SH-SY5Y (cell line): ENCODE data around the gene KCNQ5.

Experiments
- GATA2 ChIP-seq: IDR thresholded peaks from 2 replicates; pipeline ENCODE4 v1.6.1; 2011; ENCODE audit warnings: mild to moderate bottlenecking, low read depth, low read length
- GATA3 ChIP-seq: IDR thresholded peaks from 2 replicates; pipeline ENCODE4 v1.6.1; 2011; ENCODE audit warnings: low read depth, mild to moderate bottlenecking, low read length, moderate library complexity

KCNQ5 gene

DNA sequence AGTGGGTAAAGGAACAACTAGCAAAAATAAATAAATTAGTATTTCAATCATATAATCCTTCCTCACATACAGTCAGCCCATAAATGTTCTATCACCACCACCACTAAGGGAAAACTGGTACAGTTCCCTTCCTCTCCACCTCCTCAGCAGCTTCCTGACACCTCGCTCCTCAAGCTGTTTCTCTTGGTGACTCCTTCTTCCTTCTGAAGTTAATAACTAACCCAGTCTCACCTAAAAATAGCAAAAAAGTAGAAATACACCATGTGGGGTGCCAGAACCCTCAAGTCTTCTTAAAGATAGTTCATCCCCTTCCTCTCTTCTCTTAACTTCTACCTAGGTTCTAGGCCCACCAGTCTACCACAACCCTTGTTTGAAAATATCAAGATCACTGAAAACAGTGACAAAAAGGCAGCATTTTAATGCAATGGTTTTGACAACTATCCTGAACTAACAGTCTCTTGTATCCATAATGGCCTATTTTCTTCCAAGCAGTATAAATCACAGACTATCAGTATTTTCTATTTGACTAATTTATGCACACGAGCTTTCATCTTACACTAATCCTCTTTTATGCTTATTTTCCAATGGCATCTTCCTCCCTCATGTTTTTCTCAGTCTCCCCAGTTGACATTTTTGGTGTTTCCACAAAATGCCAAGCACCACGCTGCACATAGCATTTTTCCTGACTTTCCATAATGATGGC is 518.0 kb downstream of the KCNQ5 start:
- TF ChIP-seq GATA3 (no peak), GATA2 (no peak)

DNA sequence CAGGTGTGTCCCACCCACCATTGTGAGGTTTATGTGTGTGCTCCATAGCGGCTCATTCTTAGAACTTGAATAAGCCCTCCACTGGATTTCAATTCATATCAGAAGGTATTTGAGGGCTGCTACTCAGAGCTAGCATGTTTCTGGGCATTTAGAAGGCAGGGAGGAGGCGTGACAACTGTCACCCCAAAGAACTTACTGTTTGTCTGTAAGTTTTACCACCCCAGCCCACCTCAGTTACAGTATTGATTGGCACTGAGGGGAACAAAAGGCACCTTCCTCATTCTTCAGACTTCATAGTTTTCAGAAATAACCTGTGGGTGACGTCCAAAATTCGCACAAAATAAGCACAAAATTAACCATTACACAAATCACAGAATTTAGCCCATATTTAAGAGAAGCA is 521.7 kb downstream of the KCNQ5 start:
- TF ChIP-seq GATA2 = no peak
- no peak for TF ChIP-seq GATA3

DNA sequence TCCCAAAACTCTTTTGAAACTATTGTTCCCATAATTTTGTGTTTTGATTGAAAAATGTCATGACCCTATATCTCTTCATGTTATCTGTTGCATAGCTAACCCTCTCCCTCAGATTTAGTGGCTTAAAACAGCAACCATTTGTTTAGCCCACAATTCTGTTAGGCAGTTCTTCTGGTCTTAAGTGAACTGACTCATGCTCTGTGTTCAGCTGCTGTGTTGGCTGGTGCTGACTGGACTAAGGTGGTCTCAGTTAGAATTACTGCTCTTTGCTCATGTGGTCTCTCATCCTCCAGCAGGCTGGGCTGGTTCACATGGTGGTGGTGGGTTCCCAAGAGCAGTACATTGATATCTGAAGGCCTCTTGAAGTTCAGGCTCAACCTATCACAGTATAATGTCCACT is 522.7 kb downstream of the KCNQ5 start:
- TF ChIP-seq GATA3 = no peak
- no peak for TF ChIP-seq GATA2

DNA sequence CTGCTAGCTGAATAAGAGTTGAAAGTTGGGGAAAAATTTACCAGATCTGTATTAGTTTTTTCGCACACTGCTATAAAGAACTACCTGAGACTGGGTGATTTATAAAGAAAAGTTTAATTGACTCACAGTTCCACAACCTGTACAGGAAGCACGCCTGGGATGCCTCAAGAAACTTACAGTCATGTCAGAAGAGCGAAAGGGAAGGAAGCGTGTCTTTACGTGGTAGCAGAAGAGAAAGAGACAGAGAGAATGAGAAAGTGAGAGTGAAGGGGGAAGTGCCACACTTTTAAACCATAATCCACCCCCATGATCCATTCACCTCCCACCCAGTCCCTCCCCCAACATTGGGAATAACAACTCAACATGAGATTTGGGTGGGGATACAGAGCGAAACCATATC is 523.8 kb downstream of the KCNQ5 start:
- no peak for TF ChIP-seq GATA2
- no peak for TF ChIP-seq GATA3

DNA sequence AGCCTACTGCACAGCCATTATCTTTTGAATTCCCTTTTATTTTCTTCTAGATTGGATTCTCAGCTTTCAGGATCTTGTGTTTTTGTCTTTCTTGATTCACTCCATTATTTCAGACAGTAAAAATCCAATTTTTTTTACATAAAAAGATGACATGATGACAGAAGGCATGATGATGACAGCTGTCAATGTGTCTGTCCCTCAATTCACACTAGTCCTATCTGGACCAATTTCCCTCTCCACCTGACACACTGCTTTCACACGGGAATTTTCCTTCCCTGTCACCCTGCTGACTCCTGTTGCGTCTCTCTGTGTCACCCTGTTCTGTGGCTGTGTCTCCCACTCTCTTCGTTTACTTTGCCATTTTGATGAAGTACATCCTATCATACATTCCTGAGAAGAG is 529.9 kb downstream of the KCNQ5 start:
- TF ChIP-seq GATA3 (no peak), GATA2 (no peak)

DNA sequence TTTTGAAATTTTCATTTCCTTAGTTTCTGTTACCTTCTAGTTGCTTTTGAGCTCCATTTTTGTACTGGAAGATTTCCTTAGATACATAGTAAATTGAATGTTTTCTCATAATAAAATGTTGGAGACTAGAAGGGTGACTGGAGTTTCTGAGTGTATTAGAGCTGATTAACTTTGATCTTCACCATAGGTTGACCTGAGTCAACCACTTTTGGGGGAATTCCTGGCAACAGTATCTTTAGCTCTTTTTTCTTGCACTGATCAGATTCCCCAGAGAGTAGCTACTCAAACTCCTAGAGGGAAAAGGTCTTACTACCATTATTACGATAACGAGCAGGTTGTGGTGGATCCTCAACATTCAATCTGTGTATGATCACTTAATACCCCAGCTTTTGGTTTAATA is 530.7 kb downstream of the KCNQ5 start:
- TF ChIP-seq GATA2 = no peak

DNA sequence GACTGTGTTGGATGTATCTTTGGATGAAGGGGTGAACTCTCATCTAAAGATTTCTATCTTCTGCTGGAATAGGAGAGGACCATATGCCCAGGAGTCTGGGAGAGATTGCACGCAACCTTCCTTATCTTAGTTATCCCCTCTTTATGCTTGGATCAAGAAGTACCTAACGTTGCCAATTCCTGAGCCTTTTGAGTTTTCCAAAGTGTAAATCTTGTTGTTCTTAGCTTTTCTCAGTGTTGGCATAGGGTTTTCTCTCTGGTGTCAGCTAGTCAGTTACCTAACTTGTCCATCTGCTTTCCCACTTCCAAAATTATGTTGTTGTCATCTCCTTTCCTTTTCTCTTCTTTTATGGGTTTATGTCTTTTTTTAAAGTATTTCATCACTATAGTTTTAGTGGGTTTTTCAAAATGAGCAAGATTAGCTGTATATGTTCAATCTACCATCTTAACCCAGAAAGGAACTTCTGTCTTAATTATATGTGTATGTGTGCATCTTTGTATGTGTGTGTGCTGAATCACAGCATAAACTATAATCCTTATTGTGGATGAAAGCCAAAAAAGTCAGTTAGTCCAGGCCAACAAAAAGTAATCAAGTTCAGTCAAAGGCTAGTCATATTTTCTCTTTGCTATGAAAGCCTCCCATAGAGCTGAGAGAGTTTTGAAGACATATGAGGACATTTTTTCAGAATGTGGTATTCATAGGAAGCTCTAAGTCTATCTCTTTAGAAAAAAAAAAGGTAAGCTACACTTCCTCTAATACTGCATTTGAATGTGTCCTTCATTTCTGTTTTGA is 531.3 kb downstream of the KCNQ5 start:
- TF ChIP-seq GATA3 (no peak), GATA2 (no peak)

DNA sequence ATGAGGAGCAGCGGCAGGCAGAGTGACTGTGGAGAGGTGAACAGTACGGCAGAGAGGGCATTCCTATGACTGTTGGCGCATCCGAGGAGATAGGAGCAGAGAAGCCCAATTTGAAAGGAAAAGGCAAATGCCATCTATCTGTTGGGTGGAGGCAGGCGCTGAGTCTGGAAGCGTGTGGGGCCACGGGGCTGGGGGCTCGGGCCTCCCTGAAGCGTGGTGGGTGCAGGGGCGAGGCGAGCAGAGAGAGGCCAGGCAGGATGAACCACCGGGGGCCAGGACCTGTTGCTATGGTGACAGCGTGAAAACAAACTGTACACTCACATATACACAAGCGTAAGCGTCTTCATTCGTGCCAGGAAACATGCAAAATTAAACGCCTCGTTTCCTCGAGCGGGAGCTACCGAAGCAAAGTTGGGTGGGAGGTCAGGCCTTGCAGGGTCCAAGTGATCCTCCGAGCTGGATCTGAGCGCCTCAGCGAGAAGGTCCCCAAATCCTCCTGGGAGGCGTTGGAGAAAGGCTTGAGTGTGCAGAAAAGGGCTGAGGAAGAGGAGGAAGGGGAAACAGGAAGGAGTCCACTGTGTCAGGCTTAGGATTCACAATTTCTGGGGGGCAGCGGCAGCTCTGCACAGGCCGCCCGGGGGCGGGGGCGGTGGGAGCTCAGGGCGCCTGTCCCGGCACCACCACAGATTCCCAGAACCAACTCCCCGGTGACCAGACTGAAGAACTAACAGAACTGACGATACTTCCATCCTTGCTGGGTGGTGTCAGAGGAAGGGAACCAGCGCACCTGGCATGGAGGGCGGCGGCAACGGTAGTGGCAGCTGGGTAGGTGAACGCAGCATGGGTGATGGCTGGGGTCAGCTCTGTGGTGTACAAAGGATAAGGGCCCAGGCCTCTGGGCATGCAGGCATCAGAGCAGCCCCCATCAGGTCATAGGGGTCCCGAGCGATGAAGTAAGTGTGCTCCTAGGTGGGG is 535.2 kb downstream of the KCNQ5 start:
- TF ChIP-seq GATA2 (no peak), GATA3 (no peak)

DNA sequence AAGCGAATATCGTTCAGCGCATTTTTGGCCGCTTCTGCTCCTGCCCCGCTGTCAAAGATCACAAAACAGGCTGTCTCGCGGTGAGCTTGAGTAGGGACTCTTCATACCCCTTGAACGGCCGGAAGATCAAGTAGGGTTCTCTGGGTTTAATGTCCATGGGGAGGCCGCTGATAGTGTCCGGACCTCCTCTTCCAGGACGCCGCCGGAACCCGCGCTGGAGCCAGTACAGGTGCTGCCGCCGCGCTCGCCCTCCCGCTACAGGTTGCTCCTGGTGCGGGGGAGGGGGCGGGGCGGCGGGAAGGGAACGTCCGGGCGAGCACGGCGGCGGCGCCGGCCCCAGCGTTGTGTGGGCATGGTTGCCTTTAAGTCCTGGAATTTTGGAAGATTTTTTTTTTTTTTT is 536.0 kb downstream of the KCNQ5 start:
- no peak for TF ChIP-seq GATA3
- no peak for TF ChIP-seq GATA2

DNA sequence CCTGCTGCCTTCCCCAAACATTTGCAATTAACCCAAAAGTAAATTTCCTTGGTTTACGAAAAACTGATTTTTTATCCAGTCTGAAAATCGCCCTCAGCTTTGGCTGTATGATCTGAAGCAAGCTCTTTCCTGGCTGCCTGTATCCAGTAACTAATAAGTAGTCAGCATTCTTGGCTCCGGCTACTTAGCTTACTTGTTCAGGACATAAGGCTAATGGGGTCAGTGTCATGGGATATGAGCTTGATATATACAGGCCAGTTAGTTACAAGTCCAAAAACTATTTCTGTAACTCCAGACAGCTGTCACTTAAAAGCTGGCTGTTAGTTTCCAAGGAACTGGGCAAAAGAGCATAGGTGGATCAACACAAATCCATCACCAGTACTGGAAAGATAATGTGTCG is 547.2 kb downstream of the KCNQ5 start:
- no peak for TF ChIP-seq GATA3
- TF ChIP-seq GATA2 = no peak

DNA sequence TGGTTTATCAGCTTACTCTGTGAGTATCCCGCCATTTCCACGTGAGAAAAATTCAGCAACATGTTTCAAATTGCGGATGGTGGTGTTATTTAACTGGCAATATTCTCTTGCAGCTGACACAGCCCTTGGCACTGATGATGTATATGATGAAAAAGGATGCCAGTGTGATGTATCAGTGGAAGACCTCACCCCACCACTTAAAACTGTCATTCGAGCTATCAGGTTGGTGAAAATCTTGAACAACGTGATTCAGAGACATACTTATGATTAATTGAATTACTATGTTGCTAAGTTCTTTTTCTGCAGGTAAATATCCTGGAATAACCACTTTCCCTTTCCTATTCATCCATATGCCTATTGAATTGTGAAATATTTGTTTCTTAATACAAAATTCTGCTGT is 547.8 kb downstream of the KCNQ5 start:
- no peak for TF ChIP-seq GATA3
- TF ChIP-seq GATA2 = no peak

DNA sequence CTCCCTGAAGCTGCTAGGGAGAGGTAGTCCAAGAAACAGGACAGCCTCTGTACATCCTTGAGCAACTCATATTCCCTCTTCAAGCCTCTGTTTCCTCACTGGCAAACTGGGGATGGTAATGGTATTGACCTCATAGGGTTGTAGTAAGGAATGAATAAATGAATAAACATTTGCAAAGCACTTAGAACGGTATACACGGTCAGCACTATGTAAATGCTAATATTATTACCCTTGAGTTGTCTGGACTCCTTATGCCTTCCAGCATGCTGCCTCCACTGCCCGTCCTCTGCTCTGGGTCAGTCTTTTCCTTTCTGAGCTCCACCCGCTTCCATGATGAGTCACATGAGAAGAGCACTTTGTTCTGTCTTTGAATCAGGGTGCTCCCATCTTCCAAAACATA is 552.8 kb downstream of the KCNQ5 start:
- TF ChIP-seq GATA2 (no peak), GATA3 (no peak)

DNA sequence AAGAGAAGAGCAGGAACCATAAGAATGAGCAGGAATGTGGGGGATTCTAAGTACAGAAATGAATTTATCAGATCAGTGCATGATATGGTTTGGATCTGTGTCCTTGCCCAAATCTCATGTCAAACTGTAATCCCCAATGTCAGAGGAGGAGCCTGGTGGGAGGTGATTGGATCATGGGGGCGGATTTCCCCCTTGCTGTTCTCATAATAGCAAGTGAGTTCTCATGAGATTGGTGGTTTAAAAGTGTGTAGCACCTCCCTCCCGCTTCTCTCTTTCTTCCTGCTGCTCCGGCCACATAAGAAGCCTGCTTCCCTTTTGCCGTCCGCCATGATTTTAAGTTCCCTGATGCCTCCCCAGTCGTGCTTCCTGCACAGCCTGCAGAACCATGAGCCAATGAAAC is 554.2 kb downstream of the KCNQ5 start:
- TF ChIP-seq GATA2 (no peak), GATA3 (no peak)

DNA sequence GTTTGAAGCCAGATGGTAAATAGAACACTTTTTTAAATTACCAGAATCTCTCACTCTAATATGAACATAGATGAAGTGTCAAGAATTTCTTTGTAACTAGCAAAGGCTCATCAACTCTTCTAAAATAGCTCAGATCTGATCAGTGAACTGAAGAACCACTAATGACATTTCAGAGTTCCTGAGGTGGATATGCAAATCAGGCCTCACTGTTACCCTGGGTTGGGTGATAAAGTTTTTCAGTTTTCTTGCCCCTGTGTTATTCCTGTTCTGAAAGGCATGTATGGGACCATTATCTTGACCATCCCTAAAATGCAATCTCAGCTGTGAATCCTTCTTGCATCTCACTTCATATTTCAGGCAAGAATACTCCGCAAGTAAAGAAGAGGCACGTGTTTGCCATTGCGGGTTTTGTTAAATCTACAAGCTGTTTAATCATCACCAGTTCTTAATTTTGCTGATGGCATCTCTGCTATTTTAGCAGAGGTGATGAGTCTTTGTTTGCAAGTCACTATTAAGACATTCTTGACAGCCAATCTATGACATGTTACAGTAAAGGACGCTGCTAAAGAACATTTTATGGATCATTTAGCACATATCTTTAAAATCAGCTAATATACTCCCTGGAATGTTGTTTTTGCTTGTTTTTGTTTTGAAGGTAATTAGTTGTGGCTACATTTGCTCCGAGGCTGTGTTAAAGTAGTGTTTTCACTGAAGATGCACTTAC is 555.5 kb downstream of the KCNQ5 start:
- TF ChIP-seq GATA3 (no peak), GATA2 (no peak)
